Stimulated activated CD8-positive, alpha-beta memory T cell treated with anti-CD3 and anti-CD28 coated beads, Interleukin-15, amount 100 ng/mL, for 24 hours (primary cell): ENCODE data around the gene PITPNC1.
"Not testable (repeated sequence)": the region's sequence is repeated elsewhere in the genome, so short reads cannot be mapped to it uniquely, and the experiment has no call there.

Source experiments
- DNase-seq: peaks from one replicate; pipeline ENCODE4 v3.0.0-alpha.2; 2020; ENCODE audit warnings: low read depth

PITPNC1 gene

DNA sequence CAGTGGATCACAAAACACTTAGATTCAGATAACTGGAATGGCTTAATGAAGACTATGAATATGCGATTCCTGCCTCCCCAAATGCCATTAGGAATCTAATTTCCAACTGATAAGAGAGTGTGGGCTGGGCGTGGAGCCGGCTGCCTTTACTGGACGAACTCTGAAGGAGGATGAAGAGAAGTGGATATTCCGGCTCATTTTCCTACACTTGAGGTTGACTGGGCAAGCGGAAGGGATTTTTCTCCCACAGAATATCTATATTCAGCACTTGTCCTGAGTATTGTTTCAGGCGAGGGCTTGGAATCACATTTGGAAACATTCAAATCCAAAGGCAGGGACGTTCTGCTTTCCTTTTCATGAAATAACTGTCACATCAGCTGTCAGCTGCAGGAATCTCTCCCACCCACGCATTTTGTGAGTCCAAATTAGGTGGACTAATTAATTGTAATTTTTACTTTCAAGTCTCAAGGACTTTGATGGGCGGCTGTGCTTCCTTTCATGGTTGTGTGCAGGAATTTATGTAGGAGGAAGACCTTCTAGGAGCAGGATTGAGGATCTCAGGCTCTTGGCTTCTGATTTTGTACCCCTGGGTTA, 138.5 kb downstream of the PITPNC1 start:
- DNase-seq = no peak

GRCh38 chr17:67516571-67516970, 139.5 kb downstream of the PITPNC1 start:
- not testable (repeated sequence) for DNase-seq

GRCh38 chr17:67517325-67517724, 140.2 kb downstream of the PITPNC1 start:
- no peak for DNase-seq

DNA sequence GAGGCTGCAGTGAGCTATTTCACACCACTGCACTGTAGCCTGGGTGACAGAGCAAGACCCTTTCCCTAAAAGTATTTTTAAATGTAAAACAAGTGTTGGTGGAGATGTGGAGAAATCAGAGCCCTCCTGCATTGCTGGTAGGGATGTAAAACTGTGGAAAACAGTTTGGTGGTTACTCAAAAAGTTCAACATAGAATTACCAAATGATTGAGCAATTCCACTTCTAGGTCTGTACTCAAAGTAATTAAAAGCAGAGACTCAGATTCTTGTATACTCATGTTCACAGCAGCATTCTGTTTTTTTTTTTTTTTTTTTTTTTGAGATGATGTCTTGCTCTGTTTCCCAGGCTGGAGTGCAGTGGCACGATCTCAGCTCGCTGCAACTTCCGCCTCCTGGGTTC, 141.8 kb downstream of the PITPNC1 start:
- no peak for DNase-seq

DNA sequence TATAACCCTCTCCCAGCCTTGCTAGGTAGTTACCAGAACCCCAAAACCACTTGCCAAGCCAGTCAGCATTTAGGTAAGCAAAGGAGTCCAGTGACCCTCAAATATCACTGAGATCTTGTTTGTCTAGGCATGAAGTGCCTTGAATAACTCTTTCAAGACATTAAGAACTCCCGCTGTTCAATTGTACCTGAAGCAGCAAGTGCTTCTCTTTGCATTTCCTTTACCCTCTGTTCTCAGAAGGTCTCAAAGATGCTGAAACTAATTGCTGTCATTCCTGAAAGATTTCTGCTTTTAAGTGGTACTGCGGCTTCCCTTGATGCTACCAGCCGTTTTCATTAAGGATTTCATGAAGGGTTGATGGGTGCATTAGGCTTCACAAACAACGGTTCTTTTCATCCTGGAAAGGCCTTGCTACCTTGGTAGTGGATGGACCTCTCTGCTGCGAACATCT, 142.7 kb downstream of the PITPNC1 start:
- DNase-seq = no peak

DNA sequence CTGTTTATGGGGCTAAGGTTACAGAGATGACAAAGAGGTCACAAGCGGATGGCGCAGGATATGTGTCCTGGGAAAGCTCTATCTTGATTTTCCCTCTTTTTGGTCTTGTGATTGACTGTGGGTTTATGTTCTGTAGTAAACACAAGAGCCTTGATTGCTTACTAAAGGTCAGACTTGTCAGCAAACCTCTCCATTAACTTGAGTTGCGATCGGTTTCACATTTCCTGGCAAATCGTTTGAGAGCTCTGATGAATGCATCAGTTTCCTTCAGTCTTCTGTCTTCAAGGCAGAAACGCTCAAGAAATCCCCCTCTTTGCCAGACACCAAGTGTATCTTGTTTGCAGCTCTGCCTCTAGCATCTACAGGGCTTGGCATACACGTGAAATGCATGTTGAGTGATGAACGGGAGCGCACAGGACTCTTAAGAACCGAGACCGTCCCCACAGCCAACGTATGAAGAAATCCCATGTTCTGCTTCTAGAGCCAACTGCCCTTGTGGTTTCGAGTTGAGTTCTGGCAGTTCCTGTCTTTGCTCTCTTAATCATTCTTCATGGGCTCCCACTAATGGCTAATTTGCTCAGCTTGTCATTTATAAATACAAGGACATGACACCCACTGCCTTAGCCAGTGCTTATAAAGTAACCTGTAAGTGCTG, 143.3 kb downstream of the PITPNC1 start:
- DNase-seq = no peak

GRCh38 chr17:67520916-67521774, 144.1 kb downstream of the PITPNC1 start:
- no peak for DNase-seq

- no peak for DNase-seq
Observed at GRCh38 chr17:67521775-67522069, 144.6 kb downstream of the PITPNC1 start.

- no peak for DNase-seq
Observed at GRCh38 chr17:67523101-67523500, 146.0 kb downstream of the PITPNC1 start.

DNA sequence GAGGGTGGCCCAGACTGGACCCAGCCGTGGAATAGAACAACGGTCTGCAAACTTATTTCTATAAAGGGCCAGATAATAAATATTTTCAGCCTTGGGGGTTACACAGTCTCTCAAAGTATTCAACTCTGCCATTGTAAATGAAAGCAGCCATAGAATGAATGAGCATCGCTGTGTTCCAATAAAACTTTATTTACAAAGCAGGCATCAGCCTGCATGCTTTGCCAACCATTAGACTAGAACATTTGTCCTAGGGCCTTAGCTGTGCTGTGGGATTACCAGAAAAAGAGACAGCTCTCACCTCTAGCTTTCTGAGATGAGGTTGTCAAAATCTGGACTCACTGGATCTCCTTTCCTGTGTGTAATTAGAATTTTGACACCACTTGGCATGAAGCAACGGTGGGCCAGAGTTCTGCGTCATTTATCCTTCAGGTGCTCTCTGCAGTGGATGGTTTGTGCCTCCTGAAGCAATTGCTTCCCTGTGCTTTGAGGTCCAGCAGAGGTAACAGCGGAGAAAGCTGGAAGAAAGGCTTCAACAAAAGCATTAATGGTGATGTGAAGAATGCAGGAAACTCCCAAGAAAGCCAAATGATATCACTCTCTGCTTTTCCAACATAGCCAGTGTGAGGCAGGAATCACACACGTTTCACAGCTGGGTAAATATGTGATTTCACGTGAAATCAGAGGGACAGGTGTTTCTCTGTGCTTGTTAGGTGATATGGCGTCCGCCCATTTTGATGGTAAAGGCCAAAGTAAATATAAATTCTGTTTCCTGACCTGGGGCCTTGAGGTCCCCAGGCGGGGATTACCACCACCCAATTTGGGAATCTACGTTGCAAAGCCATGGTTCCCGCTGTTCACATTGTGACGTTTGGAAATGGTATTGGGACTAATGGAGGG, 148.4 kb downstream of the PITPNC1 start:
- no peak for DNase-seq

GRCh38 chr17:67526700-67527099, 149.6 kb downstream of the PITPNC1 start:
- no peak for DNase-seq

DNA sequence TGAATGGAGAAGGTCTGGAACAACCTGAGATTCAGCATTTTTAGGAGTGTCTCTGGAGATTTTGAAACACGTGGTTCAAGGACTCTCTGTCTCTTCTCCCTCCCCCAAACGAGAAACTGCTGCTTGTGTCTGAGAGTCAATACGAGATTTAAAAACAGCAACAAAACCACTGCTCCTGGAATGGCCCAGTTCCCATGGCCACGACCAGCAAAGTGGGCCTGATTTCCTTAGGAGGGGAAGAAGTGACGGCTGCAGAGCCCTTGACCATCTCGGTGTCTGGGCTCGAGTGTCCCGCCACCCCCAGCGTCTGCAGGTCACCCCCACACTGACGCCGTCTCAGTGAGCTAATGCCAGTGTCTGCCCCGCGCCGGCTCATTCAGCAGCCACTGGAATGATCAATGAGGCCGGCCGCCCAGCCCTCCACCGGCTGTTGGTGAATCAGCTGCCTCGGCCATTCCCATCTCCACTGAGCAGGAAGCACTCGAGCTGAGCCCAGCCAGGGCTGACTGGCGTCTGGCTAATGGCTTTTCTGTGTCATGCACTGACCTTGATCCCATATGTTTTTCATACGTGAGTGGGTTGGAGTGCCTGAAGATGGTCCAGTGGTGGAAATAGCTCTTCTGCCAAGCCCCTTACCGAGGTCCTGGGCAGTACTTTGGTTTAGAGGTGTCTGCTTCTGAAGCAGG, 151.8 kb downstream of the PITPNC1 start:
- no peak for DNase-seq

GRCh38 chr17:67531291-67531690, 154.2 kb downstream of the PITPNC1 start:
- no peak for DNase-seq

DNA sequence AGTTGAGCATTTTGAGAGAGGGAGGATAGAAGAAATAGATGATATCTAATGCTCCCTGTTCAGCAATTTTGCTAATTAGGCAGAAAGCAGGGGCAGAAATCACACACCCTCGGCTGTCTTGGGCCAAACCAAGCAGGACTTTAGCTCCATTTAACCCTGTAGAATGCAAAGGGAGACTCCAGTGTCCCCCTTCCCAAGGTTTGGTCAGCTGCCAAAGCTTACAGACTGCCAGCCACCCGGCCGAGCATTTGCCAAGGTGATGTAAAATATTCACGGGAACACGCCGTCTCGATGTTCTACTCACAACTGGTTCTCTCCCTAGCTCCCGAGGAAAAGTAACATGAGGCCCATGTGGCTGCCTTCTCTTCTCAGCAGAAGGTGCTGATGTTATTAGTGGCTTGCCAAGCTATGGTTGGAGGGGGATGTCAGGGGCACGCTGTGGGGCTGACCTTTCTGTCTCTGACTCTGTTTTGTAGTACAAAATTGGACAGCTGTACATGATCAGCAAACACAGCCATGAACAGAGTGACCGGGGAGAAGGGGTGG, 155.3 kb downstream of the PITPNC1 start:
- DNase-seq = no peak

DNA sequence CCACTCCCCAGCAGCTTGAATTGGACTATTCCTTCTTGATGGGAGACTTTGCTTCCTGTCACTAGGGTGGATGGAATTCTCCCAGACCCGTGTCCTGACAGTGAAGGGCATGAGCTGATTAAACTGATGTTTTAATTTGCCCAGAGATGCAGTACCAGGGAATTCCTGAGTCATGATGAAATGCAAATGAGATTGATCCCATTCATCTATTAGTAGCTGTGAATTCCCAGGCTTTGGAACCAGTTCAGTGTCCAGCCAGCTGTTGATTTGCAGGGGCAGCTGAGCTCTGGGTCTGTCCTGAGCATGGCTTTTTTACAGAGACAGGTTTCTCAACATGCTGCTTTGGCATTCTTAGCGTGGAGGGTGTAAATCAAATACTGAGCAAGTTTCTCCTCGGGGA, 157.9 kb downstream of the PITPNC1 start:
- DNase-seq = no peak

- DNase-seq = no peak
Observed at GRCh38 chr17:67542219-67543114, 165.4 kb downstream of the PITPNC1 start.

GRCh38 chr17:67544364-67544955, 167.4 kb downstream of the PITPNC1 start:
- DNase-seq = no peak

DNA sequence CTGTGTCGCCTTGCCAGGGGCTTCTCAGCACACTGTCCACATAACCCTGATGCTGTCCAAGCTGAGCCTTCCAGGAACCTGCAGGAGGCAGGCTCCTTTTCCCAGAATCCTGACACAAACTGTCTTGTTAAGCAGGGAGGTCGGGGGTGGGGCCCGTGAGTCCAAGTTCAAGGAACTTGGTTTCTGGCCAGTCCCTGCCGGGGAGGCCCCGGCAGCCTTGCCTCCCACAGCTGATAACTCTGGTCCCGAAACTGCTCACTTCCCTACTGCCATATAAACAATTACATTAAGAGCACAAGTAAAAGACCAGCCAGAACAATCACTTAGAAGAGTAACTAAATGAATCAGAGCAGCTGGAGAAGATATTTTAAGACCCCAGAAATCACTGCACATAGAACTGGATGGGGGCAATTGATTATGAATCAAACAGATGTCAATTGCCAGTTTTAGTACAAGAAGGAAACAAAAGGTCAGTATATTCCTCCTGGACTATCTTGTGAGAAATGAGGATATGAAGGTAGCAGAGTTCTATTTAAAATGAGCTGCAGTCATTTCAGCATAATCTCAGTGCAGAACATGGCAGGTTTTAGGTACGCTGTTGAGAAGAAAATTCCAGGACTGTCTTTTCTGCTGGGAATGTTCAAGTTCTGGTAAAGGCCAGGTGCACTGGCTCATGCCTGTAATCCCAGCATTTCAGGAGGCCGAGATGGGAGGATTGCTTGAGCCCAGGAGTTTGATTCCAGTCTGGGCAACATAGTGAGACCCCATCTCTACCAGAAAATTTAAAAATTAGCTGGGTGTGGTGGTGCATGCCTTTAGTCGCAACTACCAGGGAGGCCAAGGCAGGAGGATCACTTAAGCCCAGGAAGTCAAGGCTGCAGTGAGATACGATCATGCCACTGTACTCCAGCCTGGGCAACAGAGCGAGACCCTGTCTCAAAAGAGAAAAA, 169.8 kb downstream of the PITPNC1 start:
- DNase-seq = no peak

GRCh38 chr17:67548693-67549092, 171.6 kb downstream of the PITPNC1 start:
- DNase-seq = no peak
